Natural killer cell treated with Interleukin-12 subunit alpha and Interleukin-12 subunit beta and Interleukin-15 and Interleukin-18, amount 100 ng/mL, for 72 hours (primary cell): ENCODE data around the gene CCDC134. TPM values are rescaled to one million over a fixed set of nuclear protein-coding genes. Genes with fewer than 3 reads are reported as not detected.

ENCODE experiments used
- ATAC-seq, 2 donors: fragments of 150-1000 bp; cut with Tn5 transposase in 1 of 2; sonication (Bioruptor Pico), chemical (Tn5 transposase) in 1 of 2; 2 replicates each; pipeline ENCODE4 v1.10.0; 2021
- DNase-seq: peaks from one replicate; pipeline ENCODE4 v3.0.0; 2022; ENCODE audit warnings: low spot score
- H3K27ac Mint-ChIP-seq, 2 donors: 1 replicate in 1 of 2; 2 replicates in 1 of 2; pipeline ENCODE4 v1.8.0; 2022; ENCODE audit warnings: mixed read lengths in 2 of 2, mild to moderate bottlenecking in 1 of 2, moderate library complexity in 1 of 2
- H3K27me3 Mint-ChIP-seq, 2 donors: 1 replicate in 1 of 2; 2 replicates in 1 of 2; pipeline ENCODE4 v1.8.0; 2022; ENCODE audit warnings: mixed read lengths in 2 of 2
- H3K36me3 Mint-ChIP-seq: one replicate; pipeline ENCODE4 v1.8.0; 2022; ENCODE audit warnings: mixed read lengths
- H3K4me1 Mint-ChIP-seq, 2 donors: 1 replicate in 1 of 2; 2 replicates in 1 of 2; pipeline ENCODE4 v1.8.0; 2022; ENCODE audit warnings: low read depth in 2 of 2, mixed read lengths in 2 of 2, mild to moderate bottlenecking in 1 of 2
- H3K4me3 Mint-ChIP-seq: one replicate; pipeline ENCODE4 v1.8.0; 2022; ENCODE audit warnings: mixed read lengths
- H3K9me3 Mint-ChIP-seq: 2 replicates; pipeline ENCODE4 v1.8.0; 2022; ENCODE audit warnings: mixed read lengths
- total RNA-seq, 2 donors: library from RNA; stranded (reverse); gene quantifications; one replicate each; pipeline ENCODE4 v1.2.3, GENCODE V29; 2022

The CCDC134 gene
- total RNA-seq, 2 donors from 2014 or later: 25.1 to 26.3 TPM

GRCh38 chr22:41875531-41876270 is 75.2 kb downstream of the CCDC134 start:
- H3K9me3 Mint-ChIP-seq: no peaks in the 10 kb centered on the region
- peaks cover 29% of the 10 kb centered on the region for H3K36me3 Mint-ChIP-seq
- ATAC-seq (no peak), DNase-seq (no peak)
- H3K4me1 Mint-ChIP-seq: peaks cover 6 to 18% of the 10 kb centered on the region in 2 donors
- H3K27ac Mint-ChIP-seq: peak overlapping the region in 1 of 2 donors; percentile 29
- H3K4me3 Mint-ChIP-seq: no peak overlapping the region
- H3K27me3 Mint-ChIP-seq: no peaks in the 10 kb centered on the region

Other genes starting within 250 kb of the CCDC134 start
- gene CSDC2, start 239.7 kb upstream of the CCDC134 start, total RNA-seq: not detected
- 10 to 100 TPM; 33.3 to 50.3 TPM for gene PMM1, start 210.8 kb upstream of the CCDC134 start, total RNA-seq
- gene DESI1, start 179.6 kb upstream of the CCDC134 start, total RNA-seq: 100 to 1,000 TPM in 1 of 2 donors, 10 to 100 TPM in 1; 54.2 to 120 TPM
- 100 to 1,000 TPM; 276 to 305 TPM for gene XRCC6, start 179.4 kb upstream of the CCDC134 start, total RNA-seq
- gene SNU13, start 111.8 kb upstream of the CCDC134 start, total RNA-seq: 100 to 1,000 TPM; 167 to 249 TPM
- gene MEI1, start 101.2 kb upstream of the CCDC134 start, total RNA-seq: 10 to 100 TPM; 20.2 to 82.7 TPM
- 100 to 1,000 TPM; 205 to 211 TPM for gene SREBF2, start 32.4 kb downstream of the CCDC134 start, total RNA-seq
- not detected for gene SHISA8, start 114.4 kb downstream of the CCDC134 start, total RNA-seq
- 1 to 10 TPM in 1 of 2 donors, under 1 TPM in 1; 0.40 to 3.2 TPM for gene TNFRSF13C, start 126.1 kb downstream of the CCDC134 start, total RNA-seq
- 100 to 1,000 TPM in 1 of 2 donors, 10 to 100 TPM in 1; 34.7 to 115 TPM for gene CENPM, start 146.5 kb downstream of the CCDC134 start, total RNA-seq
- under 1 TPM; 0.14 to 0.25 TPM for gene SEPTIN3, start 168.8 kb downstream of the CCDC134 start, total RNA-seq
- 1 to 10 TPM; 1.5 to 1.7 TPM for gene WBP2NL, start 198.1 kb downstream of the CCDC134 start, total RNA-seq